HepG2 (cell line): ENCODE data around the gene THRAP3. TPM values are rescaled to one million over a fixed set of nuclear protein-coding genes. Genes with fewer than 3 reads are reported as not detected.

Experiments used
- MEF2D ChIP-seq: sonication (generic); formaldehyde crosslinking; IDR thresholded peaks from 2 replicates; pipeline ENCODE4 v1.5.1; 2020; ENCODE audit warnings: mild to moderate bottlenecking, missing genetic modification reagents
- MLLT10 ChIP-seq: sonication (generic); formaldehyde crosslinking; IDR thresholded peaks from 2 replicates; pipeline ENCODE4 v1.4.0; 2020; ENCODE audit warnings: missing genetic modification reagents
- MLX ChIP-seq: IDR thresholded peaks from 2 replicates; pipeline ENCODE4 v1.6.1; 2016
- NFE2 ChIP-seq: sonication (generic); formaldehyde crosslinking; IDR thresholded peaks from 2 replicates; pipeline ENCODE4 v1.4.0; 2020; ENCODE audit warnings: missing genetic modification reagents
- PATZ1 ChIP-seq: sonication (generic); formaldehyde crosslinking; IDR thresholded peaks from 2 replicates; pipeline ENCODE4 v1.4.0; 2020; ENCODE audit warnings: missing genetic modification reagents
- PHF5A ChIP-seq: IDR thresholded peaks from one replicate; pipeline ENCODE4 v1.6.1; 2018; ENCODE audit warnings: low read depth, missing genetic modification reagents; ENCODE audit not compliant: unreplicated experiment
- PLRG1 ChIP-seq: fragments of 450-650 bp; conservative IDR thresholded peaks from 2 replicates; pipeline ENCODE4 v1.6.1; 2016
- RBM22 ChIP-seq: fragments of 200-400 bp; formaldehyde crosslinking; optimal IDR thresholded peaks from 2 replicates; pipeline ENCODE3; 2017; ENCODE audit warnings: mild to moderate bottlenecking, low read length, moderate library complexity
- RFX3 ChIP-seq: IDR thresholded peaks from 2 replicates; pipeline ENCODE4 v1.6.1; 2016; ENCODE audit warnings: missing biosample characterization, missing genetic modification reagents
- RORA ChIP-seq: sonication (generic); formaldehyde crosslinking; IDR thresholded peaks from 2 replicates; pipeline ENCODE4 v1.5.0; 2020; ENCODE audit warnings: mild to moderate bottlenecking, missing genetic modification reagents, moderate library complexity
- SIN3B ChIP-seq: fragments of 150-350 bp; IDR thresholded peaks from 2 replicates; pipeline ENCODE4 v1.6.1; 2014; ENCODE audit warnings: low read length
- SMC3 ChIP-seq: IDR thresholded peaks from 2 replicates; pipeline ENCODE4 v1.6.1; 2011; ENCODE audit warnings: low read length, improper control_type of control experiment
- SOX5 ChIP-seq: IDR thresholded peaks from 2 replicates; pipeline ENCODE4 v1.6.1; 2016; ENCODE audit warnings: borderline replicate concordance
- SP1 ChIP-seq, 2 experiments: fragments of 450-650 bp in 1 of 2; sonication (generic) in 1 of 2; formaldehyde crosslinking in 1 of 2; IDR thresholded peaks; 2 replicates each; pipeline versions ENCODE4 v1.4.0 to v1.6.1; 2016 to 2020; ENCODE audit warnings: missing genetic modification reagents in 1 of 2
- TAF15 ChIP-seq: fragments of 200-400 bp; formaldehyde crosslinking; IDR thresholded peaks from one replicate; pipeline ENCODE4 v1.6.1; 2018; ENCODE audit warnings: mild to moderate bottlenecking, low read depth, low read length; ENCODE audit not compliant: poor library complexity, severe bottlenecking
- TSC22D2 ChIP-seq: sonication (generic); formaldehyde crosslinking; IDR thresholded peaks from 2 replicates; pipeline ENCODE4 v1.5.1; 2020; ENCODE audit warnings: missing genetic modification reagents, mild to moderate bottlenecking, borderline replicate concordance
- YEATS4 ChIP-seq: sonication (generic); formaldehyde crosslinking; IDR thresholded peaks from 2 replicates; pipeline ENCODE4 v1.4.0; 2020; ENCODE audit warnings: missing genetic modification reagents, borderline replicate concordance
- ZBTB38 ChIP-seq: sonication (generic); formaldehyde crosslinking; IDR thresholded peaks from 2 replicates; pipeline ENCODE4 v1.5.1; 2020; ENCODE audit warnings: mild to moderate bottlenecking, missing genetic modification reagents
- ZC3H4 ChIP-seq: sonication (generic); formaldehyde crosslinking; IDR thresholded peaks from 2 replicates; pipeline ENCODE4 v1.4.0; 2020; ENCODE audit warnings: missing genetic modification reagents, borderline replicate concordance
- ZFY ChIP-seq: sonication (generic); formaldehyde crosslinking; IDR thresholded peaks from 2 replicates; pipeline ENCODE4 v1.4.0; 2020; ENCODE audit warnings: missing genetic modification reagents
- ZNF274 ChIP-seq: sonication (generic); formaldehyde crosslinking; IDR thresholded peaks from 2 replicates; pipeline ENCODE4 v1.5.1; 2020; ENCODE audit warnings: mild to moderate bottlenecking, missing genetic modification reagents
- ZNF296 ChIP-seq: sonication (generic); formaldehyde crosslinking; conservative IDR thresholded peaks from 2 replicates; pipeline ENCODE4 v1.5.0; 2020; ENCODE audit warnings: mild to moderate bottlenecking, missing genetic modification reagents
- ZNF501 ChIP-seq: sonication (generic); formaldehyde crosslinking; IDR thresholded peaks from 2 replicates; pipeline ENCODE4 v1.5.1; 2020; ENCODE audit warnings: mild to moderate bottlenecking, moderate library complexity, missing genetic modification reagents
- ZNF563 ChIP-seq: sonication (generic); formaldehyde crosslinking; IDR thresholded peaks from 2 replicates; pipeline ENCODE4 v1.8.0; 2022; ENCODE audit warnings: mild to moderate bottlenecking, moderate library complexity, missing genetic modification reagents
- ZNF577 ChIP-seq: sonication (generic); formaldehyde crosslinking; IDR thresholded peaks from 2 replicates; pipeline ENCODE4 v1.4.0; 2020; ENCODE audit warnings: mild to moderate bottlenecking, low read depth, missing genetic modification reagents, borderline replicate concordance
- ZNF672 ChIP-seq: sonication (generic); formaldehyde crosslinking; IDR thresholded peaks from 2 replicates; pipeline ENCODE4 v1.8.1; 2022; ENCODE audit warnings: missing genetic modification reagents
- ZNF703 ChIP-seq: sonication (generic); formaldehyde crosslinking; IDR thresholded peaks from 2 replicates; pipeline ENCODE4 v1.5.1; 2020; ENCODE audit warnings: missing genetic modification reagents, mild to moderate bottlenecking, moderate library complexity, borderline replicate concordance
- ZSCAN12 ChIP-seq: sonication (generic); formaldehyde crosslinking; IDR thresholded peaks from 2 replicates; pipeline ENCODE4 v1.9.0; 2021; ENCODE audit warnings: mild to moderate bottlenecking, missing genetic modification reagents
- polyA plus RNA-seq, 8 experiments: library from polyadenylated mRNA; depleted of rRNA in 3 of 8; stranded (reverse) in 7 of 8; unstranded in 1 of 8; fragments of >200 nt; fragmentation: Illumina TruSeq in 4 of 8; extraction: Trizol in 4 of 8; gene quantifications; 2 replicates each; pipeline versions ENCODE4 v1.2.1 to v1.2.3, GENCODE V29; 2011 to 2016; ENCODE audit warnings: low read depth in 4 of 8, missing spikeins in 1 of 8, mixed read lengths in 1 of 8; ENCODE audit not compliant: insufficient read depth in 1 of 8
- total RNA-seq, 5 experiments: library from RNA; depleted of rRNA; stranded (reverse); fragments of >200 nt; fragmentation: Illumina TruSeq; extraction: Trizol; gene quantifications; 2 replicates each; pipeline ENCODE4 v1.2.3, GENCODE V29; 2016; ENCODE audit warnings: low read depth in 1 of 5
- TF ChIP-seq, protein P1 (sequence below): sonication (generic); formaldehyde crosslinking; IDR thresholded peaks from 2 replicates; pipeline ENCODE4 v1.4.0; 2020; ENCODE audit warnings: missing genetic modification reagents; ENCODE audit errors: not compliant biosample characterization

The THRAP3 gene
- total and polyA plus RNA-seq, 2 of the 13 experiments (the other 11 are each of a cell fraction or from before 2014, with no cell fraction given), result 45.0 to 92.6 TPM

DNA sequence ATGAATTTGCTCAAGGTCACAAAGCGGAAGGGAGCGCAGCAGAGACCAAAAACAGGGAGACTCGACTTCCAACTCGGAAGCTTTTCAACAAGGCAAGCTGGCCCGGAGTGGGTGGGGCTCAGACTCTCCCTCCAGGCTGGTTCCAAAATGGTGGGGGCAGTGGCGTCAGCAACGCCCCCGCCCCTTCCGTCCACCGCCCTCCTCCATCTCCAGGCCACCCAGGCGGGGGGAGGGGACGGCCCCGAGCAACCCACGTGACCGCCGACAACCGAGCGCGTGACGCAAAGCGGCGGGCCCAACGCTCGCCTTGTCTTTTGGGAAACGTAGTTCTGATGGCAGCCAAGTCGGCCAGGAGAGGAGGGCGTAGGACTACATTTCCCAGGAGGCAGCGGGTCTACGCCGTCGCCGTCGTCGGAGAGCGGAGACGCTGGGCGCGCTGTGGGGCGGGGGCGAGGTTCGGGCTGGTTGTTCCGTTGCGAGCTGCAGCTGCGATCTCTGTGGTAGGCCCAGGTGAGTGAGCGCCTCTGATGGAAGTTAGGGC lies at the start of gene THRAP3 (continued):
- peak; percentile 100 for TF ChIP-seq PATZ1 (CRISPR knock-in tag)
- TF ChIP-seq ZNF577 (CRISPR knock-in tag), result no peak
- no peak for TF ChIP-seq TAF15
- TF ChIP-seq RBM22, result no peak
- no peak for TF ChIP-seq ZNF296 (CRISPR knock-in tag)
- no peak; the same call in 1 of the 2 replicates for TF ChIP-seq ZNF703
- no peak for TF ChIP-seq ZSCAN12 (CRISPR knock-in tag)
- TF ChIP-seq ZNF672 (CRISPR knock-in tag), result no peak
- TF ChIP-seq ZC3H4 (CRISPR knock-in tag), result no peak
- 0 out of 2 replicates have a peak, but pooled peaks have one; percentile 17 for TF ChIP-seq ZNF274 (CRISPR knock-in tag)
- peak; percentile 59 for TF ChIP-seq PHF5A (CRISPR knock-in tag)
- peak; percentile 89 for TF ChIP-seq MLX (CRISPR knock-in tag)
- TF ChIP-seq MEF2D (CRISPR knock-in tag), result no peak
- no peak for TF ChIP-seq NFE2
- TF ChIP-seq SOX5 (CRISPR knock-in tag), result peak; percentile 20; the same call in 1 of the 2 replicates
- peak; percentile 17; the same call in 1 of the 2 replicates for TF ChIP-seq ZNF563 (CRISPR knock-in tag)
- TF ChIP-seq ZNF501, result no peak
- no peak for TF ChIP-seq PLRG1
- TF ChIP-seq, protein P1, sequence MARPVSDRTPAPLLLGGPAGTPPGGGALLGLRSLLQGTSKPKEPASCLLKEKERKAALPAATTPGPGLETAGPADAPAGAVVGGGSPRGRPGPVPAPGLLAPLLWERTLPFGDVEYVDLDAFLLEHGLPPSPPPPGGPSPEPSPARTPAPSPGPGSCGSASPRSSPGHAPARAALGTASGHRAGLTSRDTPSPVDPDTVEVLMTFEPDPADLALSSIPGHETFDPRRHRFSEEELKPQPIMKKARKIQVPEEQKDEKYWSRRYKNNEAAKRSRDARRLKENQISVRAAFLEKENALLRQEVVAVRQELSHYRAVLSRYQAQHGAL (CRISPR knock-in tag), result no peak
- no peak for TF ChIP-seq RORA
- peak; percentile 18; the same call in 1 of the 2 replicates for TF ChIP-seq TSC22D2 (CRISPR knock-in tag)
- TF ChIP-seq ZFY (CRISPR knock-in tag), result peak; percentile 96
- no peak for TF ChIP-seq SP1 (IDR thresholded peaks at IDR 0.05)
- peak; percentile 84 for TF ChIP-seq SP1 (CRISPR knock-in tag; IDR thresholded peaks at IDR 0.05)
- TF ChIP-seq RFX3 (CRISPR knock-in tag), result no peak
- 0 out of 2 replicates have a peak, but pooled peaks have one; percentile 14 for TF ChIP-seq ZBTB38 (CRISPR knock-in tag)
- TF ChIP-seq SMC3, result no peak
- TF ChIP-seq YEATS4, result no peak; the same call in 1 of the 2 replicates
- no peak for TF ChIP-seq MLLT10 (CRISPR knock-in tag)
- no peak for TF ChIP-seq SIN3B
